ENCODE results near the gene MYO1H.

DNA sequence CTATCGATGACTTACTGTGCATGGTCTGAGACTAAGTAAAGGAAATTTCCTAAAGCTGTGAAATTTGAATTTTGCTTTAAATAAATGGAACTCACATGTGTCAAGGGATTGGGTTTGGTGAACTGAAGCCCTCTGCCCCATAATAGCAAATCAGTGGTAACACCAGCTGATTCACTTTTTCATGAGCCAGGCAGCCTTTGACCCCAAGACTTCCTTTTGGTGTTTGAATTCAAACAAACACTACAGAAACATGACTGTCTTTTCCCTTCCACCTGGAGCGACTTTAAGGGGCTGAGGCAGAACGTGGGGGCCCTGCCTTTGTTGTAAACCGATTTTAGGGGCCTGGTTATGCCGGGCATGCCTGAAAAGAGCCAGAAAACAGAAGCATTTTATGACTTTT lies 100.6 kb downstream of the MYO1H start:
- TF ChIP-seq POLR2A (IDR thresholded peaks at IDR 0.05; ENCODE audit: extremely low read depth, insufficient read length), result no peak
- TF ChIP-seq, protein P1, sequence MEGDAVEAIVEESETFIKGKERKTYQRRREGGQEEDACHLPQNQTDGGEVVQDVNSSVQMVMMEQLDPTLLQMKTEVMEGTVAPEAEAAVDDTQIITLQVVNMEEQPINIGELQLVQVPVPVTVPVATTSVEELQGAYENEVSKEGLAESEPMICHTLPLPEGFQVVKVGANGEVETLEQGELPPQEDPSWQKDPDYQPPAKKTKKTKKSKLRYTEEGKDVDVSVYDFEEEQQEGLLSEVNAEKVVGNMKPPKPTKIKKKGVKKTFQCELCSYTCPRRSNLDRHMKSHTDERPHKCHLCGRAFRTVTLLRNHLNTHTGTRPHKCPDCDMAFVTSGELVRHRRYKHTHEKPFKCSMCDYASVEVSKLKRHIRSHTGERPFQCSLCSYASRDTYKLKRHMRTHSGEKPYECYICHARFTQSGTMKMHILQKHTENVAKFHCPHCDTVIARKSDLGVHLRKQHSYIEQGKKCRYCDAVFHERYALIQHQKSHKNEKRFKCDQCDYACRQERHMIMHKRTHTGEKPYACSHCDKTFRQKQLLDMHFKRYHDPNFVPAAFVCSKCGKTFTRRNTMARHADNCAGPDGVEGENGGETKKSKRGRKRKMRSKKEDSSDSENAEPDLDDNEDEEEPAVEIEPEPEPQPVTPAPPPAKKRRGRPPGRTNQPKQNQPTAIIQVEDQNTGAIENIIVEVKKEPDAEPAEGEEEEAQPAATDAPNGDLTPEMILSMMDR (IDR thresholded peaks at IDR 0.05; ENCODE audit: low read depth, low read length), result no peak
